Heart left ventricle (tissue), 13 donors: Measurements from ENCODE around the gene DPPA3.

Experiments used
- POLR2A ChIP-seq, 2 donors: fragments of 450-650 bp; IDR thresholded peaks; one replicate each; pipeline ENCODE4 v1.6.1; 2017; ENCODE audit warnings: antibody characterized with exemption in 2 of 2, mild to moderate bottlenecking in 2 of 2, moderate library complexity in 2 of 2
- TF ChIP-seq, protein P1 (sequence below), 12 donors: fragments of 200-600 bp; sonication (generic) in 4 of 12; IDR thresholded peaks; one replicate each; pipeline versions ENCODE4 v1.5.0 to v1.8.0; 2018 to 2022; ENCODE audit warnings: antibody characterized with exemption in 12 of 12, mild to moderate bottlenecking in 5 of 12
- donor health status: ischemic (EF 13 %, LVEDD 7.1; RV severe dilation, severe dysfunction).
- donor health status: DM: no; HTN: yes; CAD: no.
- donor health status: DM: no; HTN: no; CAD: no.
- donor health status: ischemic (EF 25% LVEDD 6.9; RV normal size, moderate dysfunction).
- donor health status: ischemic (EF 25% LVEDD 5.7; RV mildly dilated, moderate dysfunction).
- donor health status: ischemic (EF 35%, LVEDD 5.7; RV mildly dilated, moderate dysfunction).
- donor health status: nonischemic (EF 11% LVEDD 7.7; RV severe dilation, severe dysfunction).
- donor health status: DM: yes; HTN: yes; CAD: no.
- donor health status: PGD.
- donor health status: ischemic (EF 29% LVEDD 5.4; RV normal size, mild dysfunction).
- donor health status: nonischemic (EF 23%, LVEDD 6.1; RV moderate dilation, normal function).

DNA sequence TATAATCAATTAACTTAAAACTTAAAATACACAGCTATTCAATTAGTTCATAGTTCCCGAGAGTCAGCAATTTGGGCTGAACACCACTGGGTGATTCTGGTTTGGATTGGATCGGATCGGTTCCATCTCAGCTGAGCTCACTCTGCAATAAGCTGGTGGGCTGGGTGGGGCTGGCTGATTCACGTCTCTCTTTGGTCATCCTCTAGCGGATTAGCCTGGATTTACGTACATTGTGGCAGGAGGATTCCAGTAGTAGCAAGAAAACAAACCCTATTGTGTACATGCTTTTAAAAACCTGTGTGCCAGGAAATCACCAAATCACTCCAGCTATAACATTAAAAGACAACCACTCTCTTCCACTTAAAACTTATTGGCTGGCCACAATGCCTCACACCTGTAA lies 39.1 kb downstream of the DPPA3 start:
- TF ChIP-seq, protein P1, sequence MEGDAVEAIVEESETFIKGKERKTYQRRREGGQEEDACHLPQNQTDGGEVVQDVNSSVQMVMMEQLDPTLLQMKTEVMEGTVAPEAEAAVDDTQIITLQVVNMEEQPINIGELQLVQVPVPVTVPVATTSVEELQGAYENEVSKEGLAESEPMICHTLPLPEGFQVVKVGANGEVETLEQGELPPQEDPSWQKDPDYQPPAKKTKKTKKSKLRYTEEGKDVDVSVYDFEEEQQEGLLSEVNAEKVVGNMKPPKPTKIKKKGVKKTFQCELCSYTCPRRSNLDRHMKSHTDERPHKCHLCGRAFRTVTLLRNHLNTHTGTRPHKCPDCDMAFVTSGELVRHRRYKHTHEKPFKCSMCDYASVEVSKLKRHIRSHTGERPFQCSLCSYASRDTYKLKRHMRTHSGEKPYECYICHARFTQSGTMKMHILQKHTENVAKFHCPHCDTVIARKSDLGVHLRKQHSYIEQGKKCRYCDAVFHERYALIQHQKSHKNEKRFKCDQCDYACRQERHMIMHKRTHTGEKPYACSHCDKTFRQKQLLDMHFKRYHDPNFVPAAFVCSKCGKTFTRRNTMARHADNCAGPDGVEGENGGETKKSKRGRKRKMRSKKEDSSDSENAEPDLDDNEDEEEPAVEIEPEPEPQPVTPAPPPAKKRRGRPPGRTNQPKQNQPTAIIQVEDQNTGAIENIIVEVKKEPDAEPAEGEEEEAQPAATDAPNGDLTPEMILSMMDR (IDR thresholded peaks at IDR 0.05) = no peak
- no peak for TF ChIP-seq POLR2A (IDR thresholded peaks at IDR 0.05)
